ENCODE results near the gene PPP2R2C.

Gene PPP2R2C

GRCh38 chr4:6342530-6343293 lies 129.7 kb downstream of the PPP2R2C start:
- DNase-seq (ENCODE audit: low spot score) = no peak

- DNase-seq (ENCODE audit: low spot score) = no peak
Observed at GRCh38 chr4:6341696-6342095, 130.7 kb downstream of the PPP2R2C start.

- DNase-seq (ENCODE audit: low spot score) = no peak
Observed at GRCh38 chr4:6340446-6341015, 131.9 kb downstream of the PPP2R2C start.

GRCh38 chr4:6339818-6340445 lies 132.5 kb downstream of the PPP2R2C start:
- DNase-seq (ENCODE audit: low spot score) = no peak

- no peak for DNase-seq (ENCODE audit: low spot score)
Observed at GRCh38 chr4:6338951-6339817, 133.2 kb downstream of the PPP2R2C start.

- DNase-seq (ENCODE audit: low spot score) = peak; percentile 5
Observed at GRCh38 chr4:6338175-6338950, 134.1 kb downstream of the PPP2R2C start.

GRCh38 chr4:6337331-6337935 lies 135.0 kb downstream of the PPP2R2C start:
- no peak for DNase-seq (ENCODE audit: low spot score)

- DNase-seq (ENCODE audit: low spot score) = no peak
Observed at GRCh38 chr4:6336166-6336565, 136.2 kb downstream of the PPP2R2C start.

- DNase-seq (ENCODE audit: low spot score) = no peak
Observed at GRCh38 chr4:6335040-6335590, 137.3 kb downstream of the PPP2R2C start.

GRCh38 chr4:6334203-6334887 lies 138.1 kb downstream of the PPP2R2C start:
- DNase-seq (ENCODE audit: low spot score) = no peak

- DNase-seq (ENCODE audit: low spot score) = no peak
Observed at GRCh38 chr4:6333301-6334202, 138.9 kb downstream of the PPP2R2C start.

GRCh38 chr4:6332669-6333050 lies 139.8 kb downstream of the PPP2R2C start:
- DNase-seq (ENCODE audit: low spot score) = no peak

- DNase-seq (ENCODE audit: low spot score) = peak; percentile 30
Observed at GRCh38 chr4:6332042-6332668, 140.3 kb downstream of the PPP2R2C start.

GRCh38 chr4:6331468-6331867 lies 140.9 kb downstream of the PPP2R2C start:
- DNase-seq (ENCODE audit: low spot score) = no peak

- DNase-seq (ENCODE audit: low spot score) = peak; percentile 28
Observed at GRCh38 chr4:6331018-6331417, 141.4 kb downstream of the PPP2R2C start.

GRCh38 chr4:6330384-6330767 lies 142.0 kb downstream of the PPP2R2C start:
- no peak for DNase-seq (ENCODE audit: low spot score)

GRCh38 chr4:6329478-6330383 lies 142.7 kb downstream of the PPP2R2C start:
- no peak for DNase-seq (ENCODE audit: low spot score)

- DNase-seq (ENCODE audit: low spot score) = no peak
Observed at GRCh38 chr4:6328526-6328925, 143.9 kb downstream of the PPP2R2C start.

Data from CD4-positive, alpha-beta T cell treated with Interleukin-2 at 100 ng/mL for 4 hours (primary cell).